CD4-positive, alpha-beta T cell treated with Interleukin-15 for 1 hour (primary cell): ENCODE measurements around the gene SSH2.
"Not testable (repeated sequence)": the region's sequence is repeated elsewhere in the genome, so short reads cannot be mapped to it uniquely, and the experiment has no call there.

Experiments
- DNase-seq: peaks from one replicate; pipeline ENCODE4 v3.0.0-alpha.2; 2020

Gene SSH2

GRCh38 chr17:29870836-29871465, 59.1 kb downstream of the SSH2 start:
- no peak for DNase-seq

GRCh38 chr17:29867643-29868181, 62.3 kb downstream of the SSH2 start:
- no peak for DNase-seq

GRCh38 chr17:29866746-29867404, 63.2 kb downstream of the SSH2 start:
- no peak for DNase-seq

GRCh38 chr17:29864615-29865014, 65.4 kb downstream of the SSH2 start:
- no peak for DNase-seq

- DNase-seq, result not testable (repeated sequence)
Observed at GRCh38 chr17:29864123-29864522, 65.9 kb downstream of the SSH2 start.

GRCh38 chr17:29862951-29863350, 67.1 kb downstream of the SSH2 start:
- DNase-seq, result no peak

- DNase-seq, result no peak
Observed at GRCh38 chr17:29862127-29862526, 67.9 kb downstream of the SSH2 start.

GRCh38 chr17:29859445-29859844, 70.6 kb downstream of the SSH2 start:
- not testable (repeated sequence) for DNase-seq

- no peak for DNase-seq
Observed at GRCh38 chr17:29857823-29858222, 72.2 kb downstream of the SSH2 start.

- not testable (repeated sequence) for DNase-seq
Observed at GRCh38 chr17:29857105-29857504, 72.9 kb downstream of the SSH2 start.

- DNase-seq, result no peak
Observed at GRCh38 chr17:29855686-29856085, 74.3 kb downstream of the SSH2 start.

- no peak for DNase-seq
Observed at GRCh38 chr17:29848737-29849136, 81.3 kb downstream of the SSH2 start.

- no peak for DNase-seq
Observed at GRCh38 chr17:29847527-29848400, 82.3 kb downstream of the SSH2 start.

GRCh38 chr17:29847118-29847517, 82.9 kb downstream of the SSH2 start:
- DNase-seq, result no peak

- DNase-seq, result no peak
Observed at GRCh38 chr17:29846298-29846697, 83.7 kb downstream of the SSH2 start.

GRCh38 chr17:29844339-29845048, 85.5 kb downstream of the SSH2 start:
- no peak for DNase-seq

- DNase-seq, result no peak
Observed at GRCh38 chr17:29840884-29841283, 89.1 kb downstream of the SSH2 start.

- no peak for DNase-seq
Observed at GRCh38 chr17:29839656-29840055, 90.4 kb downstream of the SSH2 start.

- no peak for DNase-seq
Observed at GRCh38 chr17:29838961-29839360, 91.1 kb downstream of the SSH2 start.

- no peak for DNase-seq
Observed at GRCh38 chr17:29837531-29837930, 92.5 kb downstream of the SSH2 start.

- DNase-seq, result no peak
Observed at GRCh38 chr17:29836643-29837042, 93.4 kb downstream of the SSH2 start.

GRCh38 chr17:29835435-29836351, 94.3 kb downstream of the SSH2 start:
- DNase-seq, result no peak
